H1 (cell line): ENCODE results near the gene EPHA7. TPM values are rescaled to one million over a fixed set of nuclear protein-coding genes. Genes with fewer than 3 reads are reported as not detected.

ENCODE experiments used
- GABPA ChIP-seq: IDR thresholded peaks from 2 replicates; pipeline ENCODE4 v1.6.1; 2011; ENCODE audit warnings: mild to moderate bottlenecking, low read length, moderate library complexity, borderline replicate concordance; ENCODE audit not compliant: insufficient read depth
- JUND ChIP-seq: IDR thresholded peaks from 2 replicates; pipeline ENCODE4 v1.6.1; 2011; ENCODE audit warnings: mild to moderate bottlenecking, improper control_type of control experiment, low read length
- MAFK ChIP-seq: IDR thresholded peaks from 2 replicates; pipeline ENCODE4 v1.6.1; 2012; ENCODE audit warnings: low read depth, mild to moderate bottlenecking, improper control_type of control experiment, low read length
- RNF2 ChIP-seq: fragments of 200-900, 300-1000 bp; sonication (generic); IDR thresholded peaks from 2 replicates; pipeline ENCODE4 v1.7.1; 2016; ENCODE audit warnings: borderline replicate concordance, low read depth, mild to moderate bottlenecking, antibody characterized with exemption, low read length; ENCODE audit not compliant: poor library complexity, severe bottlenecking; ENCODE audit errors: missing control alignments
- SP4 ChIP-seq: IDR thresholded peaks from 2 replicates; pipeline ENCODE4 v1.6.1; 2012; ENCODE audit warnings: low read length, inconsistent platforms
- TAF1 ChIP-seq: IDR thresholded peaks from 2 replicates; pipeline ENCODE4 v1.6.1; 2011; ENCODE audit warnings: mild to moderate bottlenecking, low read depth, low read length
- polyA plus RNA-seq, 7 experiments: library from polyadenylated mRNA; depleted of rRNA in 3 of 7; stranded (reverse) in 5 of 7; unstranded in 2 of 7; fragments of >200 nt in 5 of 7; fragments of 200-250 nt in 2 of 7; gene quantifications; 1 replicate in 5 of 7; 2 replicates in 1 of 7; 4 replicates in 1 of 7; pipeline versions ENCODE4 v1.2.1 to v1.2.3, GENCODE V29; 2011 to 2013; ENCODE audit warnings: missing spikeins in 2 of 7, mixed read lengths in 2 of 7
- total RNA-seq: library from RNA; stranded (reverse); fragmentation: NEBNext Ultra II Directional; extraction: Animal tissue kit (Norgen Biotek cat#: 25700); gene quantifications from 2 replicates; pipeline ENCODE4 v1.2.1, GENCODE V29; 2021

Gene EPHA7
- total and polyA plus RNA-seq, 2 of the 8 experiments (the other 6 are each of a cell fraction or from before 2014, with no cell fraction given) = 1.3 to 6.8 TPM

DNA sequence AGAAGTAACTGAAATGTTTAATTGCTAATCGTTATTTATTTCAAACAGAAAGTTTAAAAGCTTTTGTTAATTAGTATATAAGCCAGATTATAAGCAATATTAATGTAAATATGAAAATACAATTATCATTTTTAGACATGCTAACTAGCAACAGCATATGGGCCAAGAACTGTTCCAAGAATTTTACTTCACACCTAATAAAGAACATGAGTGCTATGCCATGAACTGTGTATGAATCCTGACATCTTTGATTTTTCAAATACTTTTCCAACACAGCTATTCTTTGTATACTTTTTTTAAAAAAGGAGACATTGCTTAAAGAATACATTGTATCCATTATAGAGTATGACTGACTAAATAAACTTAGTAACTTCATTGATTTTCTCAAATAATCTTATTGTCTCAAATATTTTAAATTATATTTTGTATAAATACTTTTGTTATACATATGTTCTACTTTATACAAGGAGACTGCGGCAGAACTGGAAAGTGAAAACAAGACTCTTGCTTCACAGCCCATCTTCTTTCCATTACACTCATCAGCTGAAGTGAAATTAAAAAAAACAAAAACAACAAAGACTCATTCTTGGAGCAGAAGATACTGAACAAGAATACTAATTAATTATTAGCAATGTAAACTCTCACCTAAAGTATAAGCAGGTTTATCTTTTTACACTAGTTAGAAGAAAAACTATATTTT is 89.9 kb downstream of the EPHA7 start (continued):
- no peak for TF ChIP-seq SP4
- no peak for TF ChIP-seq RNF2
- TF ChIP-seq JUND = no peak
- no peak for TF ChIP-seq GABPA
- no peak for TF ChIP-seq TAF1
- no peak for TF ChIP-seq MAFK
